GM18498 (cell line): ENCODE data around the gene ACSL6.

ENCODE experiments used
- ATAC-seq: cut with Tn5 transposase; IDR thresholded peaks from one replicate; pipeline ENCODE4 v1.9.1; 2021; ENCODE audit warnings: mild to moderate bottlenecking, moderate library complexity; ENCODE audit not compliant: unreplicated experiment

ACSL6 gene

GRCh38 chr5:132049093-132049492 is 37.6 kb upstream of the ACSL6 start:
- ATAC-seq, result no peak

GRCh38 chr5:132046880-132047299 is 35.4 kb upstream of the ACSL6 start:
- ATAC-seq, result no peak

- ATAC-seq, result no peak
These were observed 32.7 kb upstream of the ACSL6 start for GRCh38 chr5:132044207-132044606.

- no peak for ATAC-seq
These were observed 25.9 kb upstream of the ACSL6 start for GRCh38 chr5:132037353-132037752.

GRCh38 chr5:132033122-132033521 is 21.7 kb upstream of the ACSL6 start:
- no peak for ATAC-seq

GRCh38 chr5:132032196-132032595 is 20.7 kb upstream of the ACSL6 start:
- no peak for ATAC-seq

GRCh38 chr5:132030610-132031009 is 19.2 kb upstream of the ACSL6 start:
- ATAC-seq, result no peak

DNA sequence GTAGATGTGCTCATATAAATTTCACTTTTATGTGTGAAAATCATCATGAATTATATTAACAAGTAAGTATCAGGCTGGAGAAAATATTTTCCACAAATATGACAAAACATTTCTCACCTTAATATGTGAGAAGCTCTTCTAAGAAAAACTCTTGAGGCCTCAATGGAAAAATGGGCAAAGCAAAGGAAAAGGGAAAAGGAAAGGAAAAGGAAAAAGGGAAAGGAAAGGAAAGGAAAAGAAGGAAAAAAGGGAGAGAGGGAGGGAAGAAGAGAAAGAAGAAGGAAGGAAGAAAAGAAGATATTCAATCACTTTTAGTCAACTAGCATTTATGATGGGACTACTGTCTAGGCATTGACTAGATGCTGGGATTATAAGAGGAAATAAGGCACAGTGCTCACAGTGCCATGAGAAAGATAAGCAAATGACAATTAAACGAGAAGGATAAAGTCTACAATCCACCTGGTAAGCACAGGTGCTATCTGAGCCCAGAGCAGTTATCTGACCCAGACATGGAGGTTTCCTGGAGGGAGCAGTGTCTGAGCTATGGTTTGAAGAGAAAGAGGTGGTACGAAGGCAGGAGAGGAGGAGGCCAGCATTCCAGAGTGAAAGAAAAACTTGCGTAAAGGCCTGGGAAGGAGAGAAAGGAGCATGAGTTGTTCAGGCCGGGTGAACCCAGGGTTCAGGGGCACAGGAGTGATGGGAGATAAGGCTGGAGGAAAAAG is 18.3 kb upstream of the ACSL6 start:
- no peak for ATAC-seq

GRCh38 chr5:132027027-132027426 is 15.6 kb upstream of the ACSL6 start:
- ATAC-seq, result no peak

- ATAC-seq, result no peak
These were observed 15.1 kb upstream of the ACSL6 start for GRCh38 chr5:132026516-132027008.

DNA sequence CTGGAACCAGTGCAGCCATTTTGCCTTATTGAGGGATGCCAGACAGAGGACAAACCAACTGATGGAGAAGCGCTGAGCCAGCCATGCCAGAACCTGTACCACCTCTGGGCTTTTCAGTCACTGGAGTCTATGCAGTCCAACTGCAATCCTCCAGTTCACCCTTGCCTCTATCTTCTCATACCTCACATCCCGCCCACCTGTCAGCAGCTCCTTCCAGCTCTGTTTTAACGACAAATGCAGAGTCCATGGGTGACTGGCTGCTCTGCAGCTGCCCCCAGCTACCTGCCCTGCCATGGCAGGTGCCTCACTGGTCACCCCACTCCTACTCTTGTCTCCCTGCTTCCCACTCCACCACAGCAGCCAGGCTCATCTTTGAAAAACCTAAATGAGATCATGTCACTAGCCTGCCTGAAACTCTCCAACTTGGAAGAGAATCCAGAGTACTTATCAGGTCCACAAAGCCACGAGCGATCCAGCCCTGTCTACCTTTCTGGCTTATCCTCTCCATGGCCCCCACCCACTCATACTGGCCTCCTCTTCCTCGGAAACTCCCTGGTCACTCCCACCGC is 14.0 kb upstream of the ACSL6 start:
- ATAC-seq, result no peak

GRCh38 chr5:132024789-132025402 is 13.4 kb upstream of the ACSL6 start:
- no peak for ATAC-seq

GRCh38 chr5:132024117-132024435 is 12.6 kb upstream of the ACSL6 start:
- no peak for ATAC-seq

- ATAC-seq, result no peak
These were observed 12.0 kb upstream of the ACSL6 start for GRCh38 chr5:132023258-132024116.

DNA sequence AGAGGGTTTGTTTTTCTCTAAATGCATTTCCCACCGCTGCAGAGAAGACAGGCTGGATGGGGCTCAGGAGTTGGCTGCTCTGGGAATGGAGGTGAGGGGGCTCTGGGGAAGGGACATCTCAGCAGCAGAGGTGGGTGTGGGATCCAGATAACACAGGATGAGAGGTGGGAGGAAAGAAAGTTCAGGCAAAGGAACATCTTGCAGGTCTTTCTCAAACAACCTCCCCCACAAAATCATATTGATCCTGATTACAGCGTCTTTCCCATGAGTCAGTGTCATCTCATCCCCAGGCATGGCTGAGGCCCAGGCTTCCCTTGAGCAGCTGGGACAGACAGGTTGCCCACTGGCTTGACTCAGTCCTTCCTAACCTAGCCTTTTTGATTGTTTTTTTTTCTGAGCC is 11.3 kb upstream of the ACSL6 start:
- no peak for ATAC-seq

DNA sequence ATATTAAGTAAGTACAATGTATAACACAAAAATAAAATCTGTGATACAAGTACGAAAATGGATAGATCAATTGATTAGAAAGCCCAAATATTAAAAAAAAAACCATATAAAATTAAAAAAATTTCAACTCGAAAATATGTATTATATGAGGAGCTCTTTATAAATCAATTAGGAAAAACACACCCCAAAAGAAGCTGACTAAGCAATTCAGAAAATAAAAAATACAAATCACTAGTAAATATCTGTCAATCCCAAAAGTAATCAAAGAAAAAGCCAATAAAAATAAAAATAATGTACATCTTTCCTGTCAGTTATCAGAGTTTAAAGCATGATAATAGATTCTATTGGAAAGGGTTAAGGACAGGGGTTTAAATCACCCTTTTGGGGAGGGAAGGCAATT is 10.2 kb upstream of the ACSL6 start:
- ATAC-seq, result no peak

DNA sequence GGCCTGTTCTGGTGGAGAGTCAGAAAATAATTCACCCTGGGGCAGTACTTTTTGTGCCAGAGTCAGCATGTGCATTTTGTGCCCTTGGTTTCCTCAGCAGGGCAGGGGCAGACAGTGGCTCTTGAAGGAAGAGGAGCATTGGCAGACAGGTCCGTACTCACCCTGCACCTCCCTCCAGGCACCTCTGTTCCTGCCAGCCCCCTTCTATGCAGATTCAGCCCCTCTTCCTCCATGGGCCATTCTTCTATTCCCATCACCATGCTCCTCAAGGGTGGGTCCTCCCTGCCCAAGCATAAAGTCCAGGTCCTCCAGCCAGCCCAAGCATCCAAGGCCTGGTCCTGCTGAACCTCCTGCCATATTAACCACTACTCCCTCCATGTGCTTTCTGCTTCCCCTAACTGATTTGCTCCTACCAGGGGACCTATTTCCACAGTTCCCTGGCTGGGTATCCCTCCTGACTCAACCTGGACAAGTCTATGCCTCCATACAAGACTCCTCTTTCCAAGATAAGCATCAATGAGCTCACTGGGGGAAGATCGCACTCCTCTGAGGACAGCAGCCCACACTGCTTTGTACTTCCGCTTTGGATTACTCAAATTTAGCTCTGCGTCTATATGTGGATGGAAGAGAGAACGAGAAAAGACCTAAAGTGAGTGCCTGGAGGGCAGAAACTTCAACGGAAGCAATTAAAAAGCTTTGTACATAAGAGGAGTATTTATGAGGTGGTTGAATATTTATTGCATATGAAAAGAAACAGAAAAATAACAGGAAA is 9.3 kb upstream of the ACSL6 start:
- peak; percentile 27 for ATAC-seq

DNA sequence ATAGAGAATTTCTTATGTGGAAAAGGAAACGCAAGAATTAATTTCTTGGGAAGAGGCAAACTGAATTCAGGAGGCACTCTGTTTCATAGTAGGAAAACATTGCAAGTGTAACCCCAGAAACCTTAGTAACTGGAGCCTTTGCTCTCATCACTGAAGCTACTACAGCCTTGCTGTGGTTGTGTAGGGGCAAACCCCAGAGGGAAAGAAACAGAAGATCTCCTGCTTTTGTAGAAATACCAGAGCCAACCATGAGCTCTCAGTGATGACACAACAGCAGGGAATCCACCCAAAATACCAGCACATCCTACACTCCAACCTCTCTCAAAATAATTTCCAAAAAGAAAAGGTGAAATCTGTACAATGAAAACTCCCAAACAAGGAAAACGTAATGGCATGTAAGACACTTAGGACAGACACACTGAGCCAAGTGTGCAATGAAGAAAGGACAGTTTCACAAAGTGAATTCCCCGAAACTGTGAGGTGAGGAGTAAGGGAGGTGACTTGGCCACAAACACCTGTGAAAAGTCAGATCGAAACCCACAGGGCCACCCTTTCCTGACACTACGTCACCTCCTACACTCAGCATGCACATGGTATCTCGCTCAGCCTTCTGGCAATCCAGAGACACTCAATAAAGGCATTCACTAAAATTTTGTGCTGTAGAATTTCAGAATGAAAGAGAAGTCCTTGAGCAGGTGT is 8.5 kb upstream of the ACSL6 start:
- ATAC-seq, result peak; percentile 99

GRCh38 chr5:132019337-132019736 is 7.9 kb upstream of the ACSL6 start:
- peak; percentile 24 for ATAC-seq
